MCF 10A (cell line): ENCODE results near the gene NUDT22. TPM values are rescaled to one million over a fixed set of nuclear protein-coding genes. Genes with fewer than 3 reads are reported as not detected.

Experiments used
- BruUV-seq: library from RNA; stranded (reverse); fragments of 400-500 nt; replicated peaks from 2 replicates; lab custom pipeline; 2021; lab: Mats Ljungman, UMichigan
- CTCF ChIA-PET: fragments of 300-600 bp; sonication (Branson Sonifier 250); formaldehyde crosslinking; extraction: SDS; loops from one replicate; lab custom pipeline; 2021; ENCODE audit warnings: antibody characterized with exemption, inconsistent platforms; lab: Yijun Ruan, JAX
- POLR2A ChIA-PET: fragments of 300-600, 350-650 bp; sonication (Branson Sonifier 250); formaldehyde crosslinking; extraction: SDS; loops from one replicate; lab custom pipeline; 2020; ENCODE audit warnings: antibody characterized with exemption, inconsistent platforms; lab: Yijun Ruan, JAX
- DNase-seq: peaks from one replicate; pipeline ENCODE4 v3.0.0-alpha.2; 2018; ENCODE audit not compliant: unreplicated experiment
- H3K27ac Mint-ChIP-seq: one replicate; pipeline ENCODE4 v1.8.0; 2022; ENCODE audit warnings: mild to moderate bottlenecking, low read depth, mixed read lengths; ENCODE audit not compliant: unreplicated experiment
- H3K27me3 Mint-ChIP-seq: one replicate; pipeline ENCODE4 v1.8.0; 2022; ENCODE audit warnings: mixed read lengths; ENCODE audit not compliant: insufficient read depth, unreplicated experiment
- H3K36me3 Mint-ChIP-seq: one replicate; pipeline ENCODE4 v1.8.0; 2022; ENCODE audit warnings: mild to moderate bottlenecking, moderate library complexity, mixed read lengths; ENCODE audit not compliant: insufficient read depth, unreplicated experiment
- H3K4me1 Mint-ChIP-seq: one replicate; pipeline ENCODE4 v1.8.0; 2022; ENCODE audit warnings: mixed read lengths; ENCODE audit not compliant: insufficient read depth, unreplicated experiment
- H3K4me3 Mint-ChIP-seq: one replicate; pipeline ENCODE4 v1.8.0; 2022; ENCODE audit warnings: mild to moderate bottlenecking, moderate library complexity, mixed read lengths; ENCODE audit not compliant: unreplicated experiment
- H3K9me3 Mint-ChIP-seq: one replicate; pipeline ENCODE4 v1.8.0; 2022; ENCODE audit warnings: mixed read lengths; ENCODE audit not compliant: unreplicated experiment
- intact Hi-C: fragments of 100-400 bp; cut with micrococcal nuclease; formaldehyde crosslinking; loops from 2 replicates; pipeline ENCODE4 v1.14.1; 2022
- total RNA-seq: library from RNA; stranded (reverse); gene quantifications from 2 replicates; pipeline ENCODE4 v1.2.3, GENCODE V29; 2022
- TF ChIP-seq, protein P1 (sequence below): fragments of 200-600 bp; IDR thresholded peaks from one replicate; pipeline ENCODE4 v1.8.0; 2022; ENCODE audit warnings: antibody characterized with exemption, mild to moderate bottlenecking; ENCODE audit not compliant: unreplicated experiment

The NUDT22 gene
- total RNA-seq, 1 experiment from 2014 or later, result 51.0 TPM

DNA sequence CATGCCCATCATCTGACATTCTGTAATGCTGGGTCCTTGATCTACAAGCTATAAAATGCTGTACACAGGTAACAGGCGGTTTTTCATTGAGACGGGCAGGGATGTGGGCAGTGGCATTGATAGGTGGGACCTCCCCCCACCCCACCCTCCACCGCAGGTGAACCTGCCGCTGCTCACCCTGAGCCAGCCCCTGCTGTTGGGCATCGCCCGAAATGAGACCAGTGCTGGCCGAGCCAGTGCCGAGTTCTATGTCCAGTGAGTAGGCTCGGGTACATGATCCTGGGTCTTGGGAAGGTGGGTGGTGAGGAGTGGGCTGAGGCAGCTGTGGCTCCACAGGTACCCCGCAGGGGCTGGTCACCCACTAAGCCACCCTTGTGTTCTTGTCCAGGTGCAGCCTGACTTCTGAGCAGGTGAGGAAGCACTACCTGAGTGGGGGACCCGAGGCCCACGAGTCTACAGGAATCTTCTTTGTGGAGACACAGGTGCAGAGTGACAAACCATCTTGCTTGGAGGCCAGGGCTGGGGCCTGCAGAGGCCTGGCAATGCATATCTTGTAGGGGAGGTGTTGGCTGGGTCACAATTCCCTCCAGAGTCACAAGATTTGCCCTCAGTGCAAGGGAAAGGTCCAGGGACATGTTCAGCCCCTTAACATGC, 3.1 kb downstream of the NUDT22 start:
- no peaks in the 10 kb centered on the region for H3K9me3 Mint-ChIP-seq
- TSS peak; percentile 1 for BruUV-seq
- peaks cover 11% of the 10 kb centered on the region for H3K36me3 Mint-ChIP-seq
- no peak overlapping the region for H3K4me3 Mint-ChIP-seq
- H3K27ac Mint-ChIP-seq, result no peak overlapping the region
- H3K27me3 Mint-ChIP-seq, result no peaks in the 10 kb centered on the region
- intact Hi-C loops, result no loop called here
- peaks cover 14% of the 10 kb centered on the region for H3K4me1 Mint-ChIP-seq
- CTCF ChIA-PET, result interaction anchor here (1.0 kb wide), 1 partner anchor 74 kb away, joined by 5 read pairs; no protein-coding TSS in a partner anchor
- TF ChIP-seq, protein P1, sequence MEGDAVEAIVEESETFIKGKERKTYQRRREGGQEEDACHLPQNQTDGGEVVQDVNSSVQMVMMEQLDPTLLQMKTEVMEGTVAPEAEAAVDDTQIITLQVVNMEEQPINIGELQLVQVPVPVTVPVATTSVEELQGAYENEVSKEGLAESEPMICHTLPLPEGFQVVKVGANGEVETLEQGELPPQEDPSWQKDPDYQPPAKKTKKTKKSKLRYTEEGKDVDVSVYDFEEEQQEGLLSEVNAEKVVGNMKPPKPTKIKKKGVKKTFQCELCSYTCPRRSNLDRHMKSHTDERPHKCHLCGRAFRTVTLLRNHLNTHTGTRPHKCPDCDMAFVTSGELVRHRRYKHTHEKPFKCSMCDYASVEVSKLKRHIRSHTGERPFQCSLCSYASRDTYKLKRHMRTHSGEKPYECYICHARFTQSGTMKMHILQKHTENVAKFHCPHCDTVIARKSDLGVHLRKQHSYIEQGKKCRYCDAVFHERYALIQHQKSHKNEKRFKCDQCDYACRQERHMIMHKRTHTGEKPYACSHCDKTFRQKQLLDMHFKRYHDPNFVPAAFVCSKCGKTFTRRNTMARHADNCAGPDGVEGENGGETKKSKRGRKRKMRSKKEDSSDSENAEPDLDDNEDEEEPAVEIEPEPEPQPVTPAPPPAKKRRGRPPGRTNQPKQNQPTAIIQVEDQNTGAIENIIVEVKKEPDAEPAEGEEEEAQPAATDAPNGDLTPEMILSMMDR, result no peak
- POLR2A ChIA-PET, result interaction anchor here (1.0 to 11.9 kb wide), 2 partner anchors 14 to 44 kb away, joined by 3 to 122 read pairs; partner anchors contain the start of genes FKBP2 and PPP1R14B
- DNase-seq, result no peak

DNA sequence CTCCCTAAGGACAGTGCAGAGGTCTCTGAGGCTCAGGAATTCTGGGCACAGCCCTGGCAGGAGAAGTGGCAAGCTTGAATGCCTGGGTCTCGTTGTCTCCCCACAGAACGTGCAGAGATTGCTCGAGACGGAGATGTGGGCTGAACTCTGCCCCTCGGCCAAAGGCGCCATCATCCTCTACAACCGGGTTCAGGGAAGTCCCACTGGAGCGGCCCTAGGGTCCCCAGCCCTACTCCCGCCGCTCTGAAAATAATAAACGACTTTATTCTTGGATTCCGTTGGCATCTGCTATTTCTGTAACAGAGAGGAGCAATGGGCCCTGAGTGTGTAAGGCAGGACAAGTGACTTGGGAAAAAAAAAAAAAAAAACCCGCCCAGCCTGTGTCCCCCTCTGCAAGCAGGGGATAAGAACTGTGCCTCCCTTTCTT, 3.7 kb downstream of the NUDT22 start:
- no TSS peak for BruUV-seq
- ChIA-PET POLR2A (interaction anchor here (0.6 to 11.9 kb wide), 3 partner anchors 14 to 1373 kb away, joined by 3 to 122 read pairs (median 3); partner anchors contain the start of genes FKBP2 and PPP1R14B), CTCF (interaction anchor here (0.6 to 1.0 kb wide), 2 partner anchors 74 to 253 kb away, joined by 3 to 5 read pairs; no protein-coding TSS in a partner anchor)
- H3K27ac Mint-ChIP-seq, result peak overlapping the region; percentile 78
- no peak for DNase-seq
- no peaks in the 10 kb centered on the region for H3K9me3 Mint-ChIP-seq
- peak overlapping the region; percentile 77 for H3K4me3 Mint-ChIP-seq
- peaks cover 12% of the 10 kb centered on the region for H3K4me1 Mint-ChIP-seq
- no peaks in the 10 kb centered on the region for H3K27me3 Mint-ChIP-seq
- TF ChIP-seq, protein P1, result no peak
- peaks cover 11% of the 10 kb centered on the region for H3K36me3 Mint-ChIP-seq
- intact Hi-C loops, result no loop called here

DNA sequence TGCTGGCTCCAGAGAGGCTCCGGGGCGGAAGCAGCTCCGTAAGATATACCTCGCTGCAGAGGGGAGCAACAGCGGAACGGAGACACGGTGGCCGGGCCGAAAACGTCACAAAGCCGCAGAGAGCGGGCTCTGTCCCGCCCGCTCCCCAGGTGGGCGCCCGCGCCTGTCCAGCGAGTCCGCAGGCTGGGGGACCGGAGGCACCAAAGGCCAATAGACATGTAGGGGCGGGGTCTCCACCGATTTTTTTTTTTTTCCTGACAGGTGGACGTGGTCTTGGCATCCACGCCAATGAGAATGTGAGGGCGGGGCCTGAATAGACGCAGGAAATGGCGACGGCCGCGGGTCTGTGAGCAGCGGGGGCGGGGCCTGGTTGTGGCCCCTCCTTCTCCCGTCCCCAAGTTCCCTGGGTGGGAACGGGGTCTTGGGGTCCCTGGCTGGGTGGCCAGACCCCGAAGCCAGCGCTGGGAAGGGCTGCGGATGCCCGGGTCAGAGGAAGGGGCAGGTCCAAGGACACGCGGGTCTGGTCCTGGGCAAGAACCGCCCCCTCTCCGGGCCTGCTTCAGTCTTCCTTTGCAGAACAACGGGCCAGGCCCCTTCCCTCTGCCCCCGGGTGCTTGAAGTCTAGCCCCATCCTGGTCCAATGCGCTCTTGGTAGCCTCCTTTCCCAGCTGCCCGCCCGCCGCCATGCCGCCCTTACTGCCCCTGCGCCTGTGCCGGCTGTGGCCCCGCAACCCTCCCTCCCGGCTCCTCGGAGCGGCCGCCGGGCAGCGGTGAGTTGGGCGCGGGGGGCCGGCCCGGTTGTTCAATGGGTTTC, 4.3 kb downstream of the NUDT22 start, which contains the start of gene DNAJC4:
TSS of gene DNAJC4 (plus strand) at position 378 of the 814 bp plus-strand sequence. CDS start at position 685, 307 bp downstream.
- H3K27me3 Mint-ChIP-seq, result no peaks in the 10 kb centered on the region
- BruUV-seq, result no TSS peak
- TF ChIP-seq, protein P1, result no peak
- H3K36me3 Mint-ChIP-seq, result peaks cover 10% of the 10 kb centered on the region
- ChIA-PET CTCF (interaction anchor here (0.6 to 1.0 kb wide), 3 partner anchors 73 to 254 kb away, joined by 3 to 5 read pairs (median 4); no protein-coding TSS in a partner anchor), POLR2A (interaction anchor here (0.6 to 11.9 kb wide), 4 partner anchors 13 to 1374 kb away, joined by 3 to 122 read pairs (median 3); partner anchors contain the start of genes FKBP2, PPP1R14B, PRDX5 and TRMT112)
- no peaks in the 10 kb centered on the region for H3K9me3 Mint-ChIP-seq
- peak within 1 kb of the TSS; percentile 78 for H3K27ac Mint-ChIP-seq
- H3K4me3 Mint-ChIP-seq, result peak within 1 kb of the TSS; percentile 77
- intact Hi-C loops, result no loop called here
- DNase-seq, result peak; percentile 95
- H3K4me1 Mint-ChIP-seq, result peaks cover 14% of the 10 kb centered on the region
